PFSK-1 (cell line): Measurements from ENCODE around the gene TBX22.

Experiments
- FOXP2 ChIP-seq: optimal IDR thresholded peaks from 2 replicates; pipeline ENCODE3; 2011; ENCODE audit warnings: borderline replicate concordance, control low read depth, inconsistent platforms; ENCODE audit not compliant: insufficient read depth; ENCODE audit errors: extremely low read length, extremely low read depth
- POLR2AphosphoS5 ChIP-seq: IDR thresholded peaks from 2 replicates; pipeline ENCODE4 v1.6.1; 2012; ENCODE audit warnings: low read depth, mild to moderate bottlenecking, control low read depth, low read length, moderate library complexity
- TF ChIP-seq, protein P1 (sequence below), 2 experiments: IDR thresholded peaks; 2 replicates each; pipeline versions ENCODE4 v1.6.1 to v1.8.0; 2011 to 2012; ENCODE audit warnings: low read depth in 2 of 2, low read length in 2 of 2, control low read depth in 1 of 2, inconsistent platforms in 1 of 2, mild to moderate bottlenecking in 1 of 2, moderate library complexity in 1 of 2; ENCODE audit not compliant: insufficient read depth in 1 of 2

DNA sequence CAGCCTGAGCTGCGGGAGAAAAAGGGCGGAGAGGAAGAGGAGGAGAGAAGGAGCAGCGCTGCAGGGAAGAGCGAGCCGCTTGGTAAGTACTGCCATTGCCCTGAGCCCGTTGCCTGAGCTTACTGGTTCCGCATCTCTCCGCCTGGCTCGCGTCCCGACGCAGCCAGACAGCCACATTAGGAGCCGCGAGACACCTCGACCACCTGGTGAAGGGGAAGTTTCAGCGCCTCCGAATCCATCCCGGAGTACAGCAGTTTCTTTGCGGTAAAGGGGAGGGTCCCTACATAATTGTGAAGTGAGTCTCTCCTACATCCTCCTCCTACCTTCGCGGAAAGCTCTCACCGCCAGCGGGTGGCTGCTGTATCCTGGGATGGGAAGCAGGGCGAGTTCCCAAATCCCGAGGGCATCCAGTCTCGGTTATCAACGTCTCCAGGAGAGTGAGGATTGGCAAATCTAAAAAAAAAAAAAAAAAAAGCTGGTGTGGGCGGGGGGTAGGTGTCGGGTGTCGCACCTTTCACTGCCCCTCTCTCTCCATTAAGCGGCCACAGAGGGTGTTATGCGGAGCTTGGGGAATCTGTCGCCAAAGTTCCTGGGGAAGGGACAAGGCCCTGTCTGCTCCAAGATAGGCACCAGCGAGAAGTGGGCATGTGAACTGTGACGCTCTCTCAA is 7.9 kb downstream of the TBX22 start:
- TF ChIP-seq, protein P1, sequence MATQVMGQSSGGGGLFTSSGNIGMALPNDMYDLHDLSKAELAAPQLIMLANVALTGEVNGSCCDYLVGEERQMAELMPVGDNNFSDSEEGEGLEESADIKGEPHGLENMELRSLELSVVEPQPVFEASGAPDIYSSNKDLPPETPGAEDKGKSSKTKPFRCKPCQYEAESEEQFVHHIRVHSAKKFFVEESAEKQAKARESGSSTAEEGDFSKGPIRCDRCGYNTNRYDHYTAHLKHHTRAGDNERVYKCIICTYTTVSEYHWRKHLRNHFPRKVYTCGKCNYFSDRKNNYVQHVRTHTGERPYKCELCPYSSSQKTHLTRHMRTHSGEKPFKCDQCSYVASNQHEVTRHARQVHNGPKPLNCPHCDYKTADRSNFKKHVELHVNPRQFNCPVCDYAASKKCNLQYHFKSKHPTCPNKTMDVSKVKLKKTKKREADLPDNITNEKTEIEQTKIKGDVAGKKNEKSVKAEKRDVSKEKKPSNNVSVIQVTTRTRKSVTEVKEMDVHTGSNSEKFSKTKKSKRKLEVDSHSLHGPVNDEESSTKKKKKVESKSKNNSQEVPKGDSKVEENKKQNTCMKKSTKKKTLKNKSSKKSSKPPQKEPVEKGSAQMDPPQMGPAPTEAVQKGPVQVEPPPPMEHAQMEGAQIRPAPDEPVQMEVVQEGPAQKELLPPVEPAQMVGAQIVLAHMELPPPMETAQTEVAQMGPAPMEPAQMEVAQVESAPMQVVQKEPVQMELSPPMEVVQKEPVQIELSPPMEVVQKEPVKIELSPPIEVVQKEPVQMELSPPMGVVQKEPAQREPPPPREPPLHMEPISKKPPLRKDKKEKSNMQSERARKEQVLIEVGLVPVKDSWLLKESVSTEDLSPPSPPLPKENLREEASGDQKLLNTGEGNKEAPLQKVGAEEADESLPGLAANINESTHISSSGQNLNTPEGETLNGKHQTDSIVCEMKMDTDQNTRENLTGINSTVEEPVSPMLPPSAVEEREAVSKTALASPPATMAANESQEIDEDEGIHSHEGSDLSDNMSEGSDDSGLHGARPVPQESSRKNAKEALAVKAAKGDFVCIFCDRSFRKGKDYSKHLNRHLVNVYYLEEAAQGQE (IDR thresholded peaks at IDR 0.05; ENCODE audit: insufficient read depth in 1 of 2, low read depth in 2 of 2, low read length in 2 of 2): no peak
- TF ChIP-seq POLR2AphosphoS5 (no peak), FOXP2 (no peak)
